ENCODE measurements around the gene ALCAM.

ALCAM gene

GRCh38 chr3:105606016-105606415, 239.3 kb downstream of the ALCAM start:
- DNase-seq (ENCODE audit: extremely low read depth, insufficient read length), result no peak
- no peaks in the 10 kb centered on the region for H3K27me3 ChIP-seq (replicated peaks; ENCODE audit: control insufficient read depth, insufficient read depth, low read length)
- H3K36me3 ChIP-seq (ENCODE audit: control insufficient read depth, insufficient read depth, low read length), result no peaks in the 10 kb centered on the region
- no peak for TF ChIP-seq CTCF (IDR thresholded peaks at IDR 0.05; ENCODE audit: insufficient read depth, low read length, poor library complexity, severe bottlenecking)
- H3K4me3 ChIP-seq (replicated peaks; ENCODE audit: low read depth, low read length), result no peak overlapping the region

GRCh38 chr3:105608623-105609022, 241.9 kb downstream of the ALCAM start:
- H3K4me3 ChIP-seq (replicated peaks; ENCODE audit: low read depth, low read length), result no peak overlapping the region
- no peak for TF ChIP-seq CTCF (IDR thresholded peaks at IDR 0.05; ENCODE audit: insufficient read depth, low read length, poor library complexity, severe bottlenecking)
- no peaks in the 10 kb centered on the region for H3K27me3 ChIP-seq (replicated peaks; ENCODE audit: control insufficient read depth, insufficient read depth, low read length)
- DNase-seq (ENCODE audit: extremely low read depth, insufficient read length), result no peak
- no peaks in the 10 kb centered on the region for H3K36me3 ChIP-seq (ENCODE audit: control insufficient read depth, insufficient read depth, low read length)

- no peaks in the 10 kb centered on the region for H3K36me3 ChIP-seq (ENCODE audit: control insufficient read depth, insufficient read depth, low read length)
- H3K27me3 ChIP-seq (replicated peaks; ENCODE audit: control insufficient read depth, insufficient read depth, low read length), result no peaks in the 10 kb centered on the region
- H3K4me3 ChIP-seq (replicated peaks; ENCODE audit: low read depth, low read length), result no peak overlapping the region
- no peak for TF ChIP-seq CTCF (IDR thresholded peaks at IDR 0.05; ENCODE audit: insufficient read depth, low read length, poor library complexity, severe bottlenecking)
- DNase-seq (ENCODE audit: extremely low read depth, insufficient read length), result no peak
Measured at GRCh38 chr3:105610473-105610872, 243.8 kb downstream of the ALCAM start.

GRCh38 chr3:105611304-105612192, 244.8 kb downstream of the ALCAM start:
- no peak for TF ChIP-seq CTCF (IDR thresholded peaks at IDR 0.05; ENCODE audit: insufficient read depth, low read length, poor library complexity, severe bottlenecking)
- DNase-seq (ENCODE audit: extremely low read depth, insufficient read length), result no peak
- Histone ChIP-seq H3K27me3 (replicated peaks; ENCODE audit: control insufficient read depth, insufficient read depth, low read length) (no peaks in the 10 kb centered on the region), H3K4me3 (replicated peaks; ENCODE audit: low read depth, low read length) (no peak overlapping the region), H3K36me3 (ENCODE audit: control insufficient read depth, insufficient read depth, low read length) (no peaks in the 10 kb centered on the region)

GRCh38 chr3:105613120-105613519, 246.4 kb downstream of the ALCAM start:
- Histone ChIP-seq H3K4me3 (replicated peaks; ENCODE audit: low read depth, low read length) (no peak overlapping the region), H3K36me3 (ENCODE audit: control insufficient read depth, insufficient read depth, low read length) (no peaks in the 10 kb centered on the region), H3K27me3 (replicated peaks; ENCODE audit: control insufficient read depth, insufficient read depth, low read length) (no peaks in the 10 kb centered on the region)
- no peak for DNase-seq (ENCODE audit: extremely low read depth, insufficient read length)
- TF ChIP-seq CTCF (IDR thresholded peaks at IDR 0.05; ENCODE audit: insufficient read depth, low read length, poor library complexity, severe bottlenecking), result no peak

Data from GM06990 (cell line).